ENCODE measurements around the gene JMJD8. TPM values are rescaled to one million over a fixed set of nuclear protein-coding genes. Genes with fewer than 3 reads are reported as not detected.

JMJD8 gene
- total and polyA plus RNA-seq, 2 experiments from 2014 or later: 48.5 to 82.5 TPM

GRCh38 chr16:724188-725040, 40.3 kb upstream of the JMJD8 start:
- Mint-ChIP-seq H3K4me3 (no peak overlapping the region), H3K36me3 (ENCODE audit: low read depth) (no peaks in the 10 kb centered on the region), H3K4me1 (peaks cover 6% of the 10 kb centered on the region; the same call in 1 of the 3 replicates), H3K27me3 (ENCODE audit: insufficient read depth, low read depth, poor library complexity) (peaks cover 23% of the 10 kb centered on the region), H3K9me3 (no peaks in the 10 kb centered on the region), H3K27ac (no peak overlapping the region)
- Histone ChIP-seq H3K4me1 (ENCODE audit: insufficient read depth) (peaks cover 8% of the 10 kb centered on the region; the same call in 1 of the 2 replicates), H3K36me3 (ENCODE audit: insufficient read depth) (no peaks in the 10 kb centered on the region), H4K20me1 (replicated peaks; ENCODE audit: insufficient read depth) (no peaks in the 10 kb centered on the region), H3K9me2 (ENCODE audit: insufficient read depth) (no peaks in the 10 kb centered on the region), H3K4me2 (no peak overlapping the region), H2AFZ (no peak overlapping the region), H3K4me3 (no peak overlapping the region), H3K79me2 (replicated peaks; ENCODE audit: insufficient read depth) (no peaks in the 10 kb centered on the region), H3F3A (replicated peaks; ENCODE audit: low read depth) (peaks cover 12% of the 10 kb centered on the region), H3K27ac (ENCODE audit: low read depth) (no peak overlapping the region), H3K27me3 (ENCODE audit: insufficient read depth) (peaks cover 16% of the 10 kb centered on the region; the same call in 1 of the 2 replicates)
- TF ChIP-seq POLR2AphosphoS5 (IDR thresholded peaks at IDR 0.05; ENCODE audit: low read depth) (no peak), ZNF462 (CRISPR knock-in tag; IDR thresholded peaks at IDR 0.05) (no peak), NANOG (IDR thresholded peaks at IDR 0.05; ENCODE audit: borderline replicate concordance) (no peak), ZNF331 (CRISPR knock-in tag; IDR thresholded peaks at IDR 0.05; ENCODE audit: low read depth) (no peak), JUNB (IDR thresholded peaks at IDR 0.05; ENCODE audit: unreplicated experiment) (no peak), STAT1 (IDR thresholded peaks at IDR 0.05; ENCODE audit: unreplicated experiment) (no peak), CREB1 (CRISPR knock-in tag; IDR thresholded peaks at IDR 0.05; ENCODE audit: low read depth) (no peak), EZH2phosphoT487 (IDR thresholded peaks at IDR 0.05; ENCODE audit: unreplicated experiment) (no peak), EZH2 (IDR thresholded peaks at IDR 0.05; ENCODE audit: low read depth, unreplicated experiment) (no peak), CTCF (conservative IDR thresholded peaks at IDR 0.05; ENCODE audit: low read depth in 2 of 2) (no peak), ZNF114 (CRISPR knock-in tag; IDR thresholded peaks at IDR 0.05) (no peak), ETS1 (IDR thresholded peaks at IDR 0.05) (no peak)
- DNase-seq (ENCODE audit: low spot score) (no peak), ATAC-seq (no peak)
